Dendritic cell treated with granulocyte-macrophage colony-stimulating factor and Interleukin-4, amounts not matched to agents 40 ng/mL and 50 ng/mL, for 4 days (primary cell): ENCODE data around the gene VEPH1.
"Not testable (repeated sequence)": the region's sequence is repeated elsewhere in the genome, so short reads cannot be mapped to it uniquely, and the experiment has no call there.

Experiments
- H3K27ac Mint-ChIP-seq: one replicate; pipeline ENCODE4 v1.8.0; 2022; ENCODE audit warnings: mild to moderate bottlenecking, mixed read lengths
- H3K27me3 Mint-ChIP-seq: one replicate; pipeline ENCODE4 v1.8.0; 2022; ENCODE audit warnings: mild to moderate bottlenecking, mixed read lengths
- H3K36me3 Mint-ChIP-seq: one replicate; pipeline ENCODE4 v1.8.0; 2022; ENCODE audit warnings: low read depth, mixed read lengths
- H3K4me1 Mint-ChIP-seq: one replicate; pipeline ENCODE4 v1.8.0; 2022; ENCODE audit warnings: low read depth, mixed read lengths
- H3K4me3 Mint-ChIP-seq: one replicate; pipeline ENCODE4 v1.8.0; 2022; ENCODE audit warnings: mild to moderate bottlenecking, moderate library complexity, mixed read lengths
- H3K9me3 Mint-ChIP-seq: one replicate; pipeline ENCODE4 v1.8.0; 2022; ENCODE audit warnings: mixed read lengths
- intact Hi-C: fragments of 100-400 bp; cut with micrococcal nuclease; formaldehyde crosslinking; loops from one replicate; pipeline ENCODE4 v1.15.0; 2022

The VEPH1 gene

DNA sequence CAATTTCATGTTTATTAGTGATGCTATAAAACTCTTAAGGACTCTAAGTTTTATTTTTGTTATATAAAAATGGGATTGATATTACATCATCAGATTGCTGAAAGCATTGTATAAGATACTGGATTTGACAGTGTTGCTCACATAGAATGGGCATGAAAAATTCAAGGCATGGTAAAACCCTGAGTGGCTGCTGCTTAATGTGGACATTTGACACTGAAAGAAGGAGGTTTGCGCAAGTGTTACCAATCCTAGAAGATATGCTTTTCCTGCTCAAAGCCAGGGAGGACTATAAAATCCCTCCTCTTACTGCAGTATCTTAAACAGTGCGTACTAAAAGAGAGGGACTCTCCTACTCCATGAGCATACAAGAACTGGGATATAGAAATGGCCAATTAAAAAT is 132.3 kb downstream of the VEPH1 start:
- Mint-ChIP-seq H3K27me3 (no peaks in the 10 kb centered on the region), H3K36me3 (no peaks in the 10 kb centered on the region), H3K4me3 (no peak overlapping the region), H3K4me1 (no peaks in the 10 kb centered on the region), H3K9me3 (no peaks in the 10 kb centered on the region), H3K27ac (no peak overlapping the region)
- intact Hi-C loops = no loop called here

DNA sequence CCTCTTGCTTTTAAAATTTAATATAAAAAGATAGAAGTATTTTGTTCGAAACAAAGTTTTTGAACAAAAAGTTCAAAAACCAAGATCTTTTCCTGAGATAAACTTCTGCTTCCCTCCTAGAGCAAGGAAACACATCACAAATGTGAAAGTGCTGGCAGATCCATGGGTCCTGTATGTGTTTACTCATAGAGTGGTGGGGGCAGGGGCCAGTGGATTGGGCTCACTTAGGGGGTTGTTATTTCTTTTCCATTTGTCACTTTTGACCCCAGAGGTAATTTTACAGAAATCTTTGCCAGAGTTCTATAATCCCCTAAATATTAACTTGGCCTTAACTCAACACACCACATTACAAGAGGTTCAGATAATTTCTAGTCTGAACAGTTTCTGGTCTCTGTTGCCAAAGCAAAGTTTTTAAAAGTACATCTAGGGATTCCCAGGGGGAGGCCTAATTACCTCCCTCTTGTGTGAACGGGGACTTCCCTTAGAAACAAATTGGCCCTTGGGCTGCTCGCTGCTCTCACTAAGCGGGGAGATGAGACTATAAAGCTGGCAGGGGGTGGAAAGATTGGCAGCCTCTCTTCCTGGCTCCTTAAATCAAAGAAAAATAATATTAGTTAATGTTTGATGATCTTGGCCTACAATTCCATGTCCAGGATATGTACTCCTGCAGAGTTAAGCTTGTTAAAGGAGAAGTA is 133.3 kb downstream of the VEPH1 start:
- intact Hi-C loops = no loop called here

DNA sequence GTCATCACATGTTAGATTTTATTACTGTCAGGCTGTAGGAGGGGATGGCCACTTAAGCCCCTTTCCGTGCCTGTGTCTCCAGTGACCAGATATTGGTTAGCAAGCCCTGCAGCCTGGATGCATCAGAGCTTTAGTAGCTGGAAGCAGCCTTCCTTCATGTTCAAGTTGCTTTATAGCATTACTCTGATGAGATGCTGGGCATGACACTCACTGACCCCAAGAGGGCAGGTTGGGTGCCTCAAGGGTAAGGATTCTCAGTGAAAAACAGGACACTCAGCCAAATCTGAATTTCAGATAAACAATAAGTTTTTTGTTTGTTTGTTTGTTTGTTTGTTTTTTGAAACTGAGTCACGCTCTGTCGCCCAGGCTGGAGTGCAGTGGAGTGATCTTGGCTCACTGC is 135.0 kb downstream of the VEPH1 start:
- Mint-ChIP-seq H3K4me3 (no peak overlapping the region), H3K4me1 (no peaks in the 10 kb centered on the region), H3K27ac (no peak overlapping the region), H3K36me3 (no peaks in the 10 kb centered on the region), H3K27me3 (no peaks in the 10 kb centered on the region), H3K9me3 (no peaks in the 10 kb centered on the region)
- intact Hi-C loops = no loop called here

More for the DNA sequence above, 133.3 kb downstream of the VEPH1 start:
- no peaks in the 10 kb centered on the region for H3K9me3 Mint-ChIP-seq
- no peak overlapping the region for H3K4me3 Mint-ChIP-seq
- no peaks in the 10 kb centered on the region for H3K27me3 Mint-ChIP-seq
- no peaks in the 10 kb centered on the region for H3K4me1 Mint-ChIP-seq
- H3K36me3 Mint-ChIP-seq = no peaks in the 10 kb centered on the region
- no peak overlapping the region for H3K27ac Mint-ChIP-seq

DNA sequence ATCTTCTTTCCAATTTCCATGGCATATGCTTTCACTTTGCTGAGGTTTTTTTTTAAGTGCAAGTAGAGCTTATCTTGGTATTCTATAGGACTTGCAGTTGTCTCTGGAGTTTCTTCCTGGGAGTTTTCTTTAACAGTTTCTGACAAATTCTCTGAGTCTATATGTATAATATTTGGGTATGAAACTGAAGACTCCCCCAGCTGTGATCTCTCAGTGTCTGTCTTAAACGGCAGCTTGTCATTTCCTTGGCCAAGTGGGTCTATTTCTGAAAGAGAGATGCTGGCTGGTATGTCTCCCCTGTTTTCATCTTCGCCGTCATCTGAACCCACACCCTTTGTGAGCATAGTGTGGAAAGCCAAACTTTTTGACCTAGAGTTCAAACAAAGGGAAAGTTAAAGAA is 139.8 kb downstream of the VEPH1 start:
- no peaks in the 10 kb centered on the region for H3K36me3 Mint-ChIP-seq
- peaks cover 1% of the 10 kb centered on the region for H3K27me3 Mint-ChIP-seq
- H3K4me3 Mint-ChIP-seq = no peak overlapping the region
- intact Hi-C loops = no loop called here
- H3K9me3 Mint-ChIP-seq = no peaks in the 10 kb centered on the region
- H3K27ac Mint-ChIP-seq = no peak overlapping the region
- no peaks in the 10 kb centered on the region for H3K4me1 Mint-ChIP-seq

DNA sequence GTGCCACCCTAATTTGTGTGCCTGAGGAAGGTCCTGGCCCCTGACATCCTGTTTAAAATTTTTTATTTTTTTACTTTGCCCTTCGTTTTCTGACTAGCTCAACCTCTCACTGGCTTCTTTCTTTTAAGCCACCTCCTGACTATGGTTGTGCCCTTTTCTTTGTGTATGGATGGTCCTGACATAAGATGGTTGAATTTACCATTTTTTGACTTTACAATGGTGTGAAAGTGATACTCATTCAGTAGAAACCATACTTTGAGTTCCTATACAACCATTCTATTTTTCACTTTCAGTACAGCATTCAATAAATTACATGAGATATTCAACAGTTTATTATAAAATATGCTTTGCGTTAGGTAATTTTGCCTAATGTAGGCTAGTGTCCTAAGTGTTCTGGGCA is 140.9 kb downstream of the VEPH1 start:
- intact Hi-C loops = no loop called here
- H3K27ac Mint-ChIP-seq = no peak overlapping the region
- no peaks in the 10 kb centered on the region for H3K9me3 Mint-ChIP-seq
- H3K27me3 Mint-ChIP-seq = peaks cover 3% of the 10 kb centered on the region
- no peaks in the 10 kb centered on the region for H3K36me3 Mint-ChIP-seq
- H3K4me3 Mint-ChIP-seq = no peak overlapping the region
- H3K4me1 Mint-ChIP-seq = no peaks in the 10 kb centered on the region

DNA sequence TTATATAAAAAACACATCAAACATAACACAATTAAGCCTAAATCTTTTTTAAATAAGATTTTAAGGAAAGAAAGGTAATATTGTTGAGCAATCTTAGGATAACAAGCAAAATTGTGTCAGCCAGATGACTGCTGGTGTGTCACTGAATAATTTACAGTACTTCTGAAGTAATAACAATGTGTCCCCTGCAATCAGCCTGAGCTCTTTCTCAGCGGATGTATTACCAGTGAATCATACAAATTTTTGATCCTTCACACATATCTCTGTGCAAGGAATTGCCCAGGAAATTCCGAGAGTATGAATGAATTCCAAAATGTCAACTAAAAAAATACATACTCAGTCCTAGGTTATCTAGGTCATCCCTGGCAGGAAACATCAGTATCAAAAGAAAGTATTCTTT is 143.2 kb downstream of the VEPH1 start:
- H3K4me1 Mint-ChIP-seq = no peaks in the 10 kb centered on the region
- intact Hi-C loops = no loop called here
- peaks cover 4% of the 10 kb centered on the region for H3K27me3 Mint-ChIP-seq
- no peak overlapping the region for H3K27ac Mint-ChIP-seq
- H3K9me3 Mint-ChIP-seq = no peaks in the 10 kb centered on the region
- no peak overlapping the region for H3K4me3 Mint-ChIP-seq
- H3K36me3 Mint-ChIP-seq = no peaks in the 10 kb centered on the region

DNA sequence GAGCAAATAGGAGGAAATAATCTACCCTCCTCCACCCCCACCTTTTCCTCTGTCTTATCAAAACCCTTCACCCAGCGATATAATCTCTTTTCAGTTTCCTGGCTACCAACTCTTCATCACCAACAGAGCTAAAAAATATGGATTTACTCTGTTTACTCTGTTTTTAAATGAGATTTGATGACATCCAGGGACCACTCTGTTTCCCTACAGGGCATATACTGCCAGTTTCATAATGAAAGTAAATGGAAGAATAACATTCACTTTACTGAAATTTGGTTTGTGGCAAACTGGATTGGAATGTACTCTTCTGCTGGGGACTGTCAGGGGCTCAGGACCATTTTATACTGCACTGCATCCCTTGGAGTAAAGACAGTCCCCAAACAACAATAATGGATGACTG is 146.7 kb downstream of the VEPH1 start:
- Mint-ChIP-seq H3K4me3 (no peak overlapping the region), H3K36me3 (no peaks in the 10 kb centered on the region), H3K9me3 (no peaks in the 10 kb centered on the region), H3K4me1 (no peaks in the 10 kb centered on the region), H3K27me3 (peaks cover 6% of the 10 kb centered on the region), H3K27ac (no peak overlapping the region)
- intact Hi-C loops = loop anchor here (10.0 kb wide), 1 partner anchor 138 kb away; no protein-coding TSS in a partner anchor

DNA sequence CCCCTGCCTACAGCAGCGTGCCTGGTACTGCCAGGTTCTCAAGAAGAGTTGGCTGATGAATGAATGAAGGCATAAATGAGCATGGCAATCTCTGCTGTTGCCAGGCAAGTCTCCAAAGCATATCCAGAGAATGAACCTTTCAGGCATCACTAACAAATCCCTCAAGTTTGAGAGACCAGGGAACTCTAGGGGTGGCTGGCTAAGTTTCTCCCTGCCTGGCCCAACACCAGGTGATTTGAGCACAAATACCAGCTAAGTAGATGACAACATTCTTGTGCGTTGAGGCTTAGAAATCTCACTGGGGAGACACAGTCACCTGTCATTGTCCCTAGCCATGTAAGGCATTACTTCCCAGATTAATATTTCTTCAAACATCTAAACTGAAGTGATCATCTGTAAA is 147.9 kb downstream of the VEPH1 start:
- H3K9me3 Mint-ChIP-seq = no peaks in the 10 kb centered on the region
- peaks cover 6% of the 10 kb centered on the region for H3K27me3 Mint-ChIP-seq
- intact Hi-C loops = loop anchor here (10.0 kb wide), 1 partner anchor 140 kb away; no protein-coding TSS in a partner anchor
- H3K27ac Mint-ChIP-seq = no peak overlapping the region
- H3K4me3 Mint-ChIP-seq = no peak overlapping the region
- no peaks in the 10 kb centered on the region for H3K4me1 Mint-ChIP-seq
- H3K36me3 Mint-ChIP-seq = no peaks in the 10 kb centered on the region

DNA sequence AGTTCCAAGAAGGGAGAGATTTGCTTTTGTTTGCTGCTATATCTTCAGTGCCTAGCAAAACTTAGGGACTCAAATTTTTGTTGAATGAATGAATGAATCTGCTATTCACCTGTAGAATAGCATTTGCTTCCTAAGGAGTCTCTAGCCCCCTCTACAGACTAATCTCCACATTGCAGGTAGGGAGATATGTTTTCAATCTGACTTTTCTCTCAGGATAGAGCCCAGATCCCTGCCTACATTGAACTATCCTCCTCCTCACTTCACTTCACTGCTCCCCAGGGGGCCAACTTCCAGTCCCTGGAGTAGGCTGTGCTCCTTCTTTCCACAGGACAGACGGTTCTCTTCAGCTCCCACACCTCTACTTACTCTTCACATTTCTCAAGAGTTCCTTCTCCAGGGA is 148.5 kb downstream of the VEPH1 start:
- H3K36me3 Mint-ChIP-seq = no peaks in the 10 kb centered on the region
- H3K27ac Mint-ChIP-seq = no peak overlapping the region
- H3K27me3 Mint-ChIP-seq = peaks cover 6% of the 10 kb centered on the region
- H3K9me3 Mint-ChIP-seq = no peaks in the 10 kb centered on the region
- H3K4me3 Mint-ChIP-seq = no peak overlapping the region
- intact Hi-C loops = loop anchor here (10.0 kb wide), 1 partner anchor 140 kb away; no protein-coding TSS in a partner anchor
- H3K4me1 Mint-ChIP-seq = no peaks in the 10 kb centered on the region

DNA sequence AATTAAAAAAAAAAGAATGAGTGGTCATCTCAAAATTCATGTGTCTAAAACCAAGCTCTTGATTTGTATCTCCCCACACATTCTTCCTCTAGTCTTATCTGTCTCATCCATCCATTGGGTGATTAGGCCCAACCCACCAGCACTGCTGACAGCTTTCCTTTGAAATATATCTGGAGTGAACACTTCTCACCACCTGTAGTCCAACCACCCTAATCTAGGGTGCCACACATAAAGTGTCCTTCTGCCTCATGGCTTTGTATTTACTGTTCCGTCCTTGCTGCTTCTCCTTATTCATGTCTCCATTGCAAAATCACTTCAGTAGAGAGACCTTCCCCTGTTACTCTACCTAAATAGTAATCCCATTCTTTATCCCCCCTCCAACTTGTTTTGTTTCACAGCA is 149.0 kb downstream of the VEPH1 start:
- H3K27me3 Mint-ChIP-seq = peaks cover 6% of the 10 kb centered on the region
- H3K4me1 Mint-ChIP-seq = no peaks in the 10 kb centered on the region
- H3K4me3 Mint-ChIP-seq = no peak overlapping the region
- H3K36me3 Mint-ChIP-seq = no peaks in the 10 kb centered on the region
- no peak overlapping the region for H3K27ac Mint-ChIP-seq
- H3K9me3 Mint-ChIP-seq = no peaks in the 10 kb centered on the region
- intact Hi-C loops = loop anchor here (10.0 kb wide), 1 partner anchor 141 kb away; no protein-coding TSS in a partner anchor

DNA sequence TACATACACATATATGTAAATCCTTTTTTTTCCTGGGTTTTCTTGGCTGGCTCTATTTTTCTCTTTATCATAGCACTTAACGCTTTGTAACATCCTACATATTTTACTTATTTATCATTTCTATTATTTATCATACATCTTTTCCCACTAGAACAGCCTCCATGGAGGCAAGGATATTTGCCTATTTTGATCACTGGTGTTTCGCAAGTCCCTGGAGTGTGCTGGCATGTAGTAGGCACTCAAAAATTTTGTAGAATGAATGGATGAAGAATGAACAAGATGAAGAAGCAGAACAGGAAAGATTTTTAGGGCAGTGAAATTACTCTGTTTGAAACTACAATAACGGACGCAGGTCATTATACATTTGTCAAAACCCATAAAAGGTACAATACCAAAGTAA is 149.6 kb downstream of the VEPH1 start:
- H3K36me3 Mint-ChIP-seq = no peaks in the 10 kb centered on the region
- no peak overlapping the region for H3K27ac Mint-ChIP-seq
- no peak overlapping the region for H3K4me3 Mint-ChIP-seq
- H3K4me1 Mint-ChIP-seq = no peaks in the 10 kb centered on the region
- H3K9me3 Mint-ChIP-seq = no peaks in the 10 kb centered on the region
- H3K27me3 Mint-ChIP-seq = peaks cover 5% of the 10 kb centered on the region
- intact Hi-C loops = loop anchor here (10.0 kb wide), 1 partner anchor 141 kb away; no protein-coding TSS in a partner anchor

DNA sequence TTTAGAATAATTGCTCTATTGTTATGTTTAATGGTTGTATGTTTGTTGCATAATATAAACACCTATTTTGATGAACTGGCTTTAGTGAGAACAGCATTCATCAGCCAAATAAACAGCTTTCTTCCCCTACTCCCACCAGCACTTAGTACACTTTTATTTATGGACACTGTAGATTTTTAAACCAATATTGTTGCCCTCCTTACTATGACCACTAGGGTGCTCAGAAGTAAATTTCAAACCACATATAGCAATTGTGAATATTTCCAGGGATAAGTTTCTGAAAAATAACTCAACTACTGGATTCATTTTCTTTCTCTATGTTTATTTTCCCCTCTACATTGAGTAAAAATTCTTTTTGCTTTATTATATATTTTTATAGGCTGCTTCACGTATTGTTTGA is 151.2 kb downstream of the VEPH1 start:
- no peaks in the 10 kb centered on the region for H3K4me1 Mint-ChIP-seq
- intact Hi-C loops = loop anchor here (10.0 kb wide), 1 partner anchor 143 kb away; no protein-coding TSS in a partner anchor

DNA sequence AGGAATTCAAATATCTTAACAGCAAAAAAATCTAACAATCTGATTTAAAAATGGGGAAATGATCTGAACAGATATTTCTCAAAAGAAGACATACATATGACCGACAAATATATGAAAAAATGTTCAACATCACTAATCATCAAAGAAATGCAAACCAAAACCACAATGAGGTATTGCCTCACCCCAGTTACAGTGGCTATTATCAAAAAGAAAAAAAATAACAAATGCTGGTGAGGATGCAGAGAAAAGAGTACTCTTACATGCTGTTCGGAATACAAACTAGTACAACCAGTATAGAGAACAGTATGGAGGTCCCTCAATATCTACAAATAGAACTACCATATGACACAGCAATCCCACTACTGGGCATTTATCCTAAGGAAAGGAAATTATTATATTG is 152.6 kb downstream of the VEPH1 start:
- not testable (repeated sequence) for H3K4me3 Mint-ChIP-seq, H3K27me3 Mint-ChIP-seq, H3K4me1 Mint-ChIP-seq, H3K9me3 Mint-ChIP-seq, H3K36me3 Mint-ChIP-seq, H3K27ac Mint-ChIP-seq
- intact Hi-C loops = loop anchor here (10.0 kb wide), 1 partner anchor 144 kb away; no protein-coding TSS in a partner anchor

More for the DNA sequence above, 151.2 kb downstream of the VEPH1 start:
- no peak overlapping the region for H3K27ac Mint-ChIP-seq
- H3K9me3 Mint-ChIP-seq = no peaks in the 10 kb centered on the region
- no peak overlapping the region for H3K4me3 Mint-ChIP-seq
- peaks cover 3% of the 10 kb centered on the region for H3K27me3 Mint-ChIP-seq
- H3K36me3 Mint-ChIP-seq = no peaks in the 10 kb centered on the region

DNA sequence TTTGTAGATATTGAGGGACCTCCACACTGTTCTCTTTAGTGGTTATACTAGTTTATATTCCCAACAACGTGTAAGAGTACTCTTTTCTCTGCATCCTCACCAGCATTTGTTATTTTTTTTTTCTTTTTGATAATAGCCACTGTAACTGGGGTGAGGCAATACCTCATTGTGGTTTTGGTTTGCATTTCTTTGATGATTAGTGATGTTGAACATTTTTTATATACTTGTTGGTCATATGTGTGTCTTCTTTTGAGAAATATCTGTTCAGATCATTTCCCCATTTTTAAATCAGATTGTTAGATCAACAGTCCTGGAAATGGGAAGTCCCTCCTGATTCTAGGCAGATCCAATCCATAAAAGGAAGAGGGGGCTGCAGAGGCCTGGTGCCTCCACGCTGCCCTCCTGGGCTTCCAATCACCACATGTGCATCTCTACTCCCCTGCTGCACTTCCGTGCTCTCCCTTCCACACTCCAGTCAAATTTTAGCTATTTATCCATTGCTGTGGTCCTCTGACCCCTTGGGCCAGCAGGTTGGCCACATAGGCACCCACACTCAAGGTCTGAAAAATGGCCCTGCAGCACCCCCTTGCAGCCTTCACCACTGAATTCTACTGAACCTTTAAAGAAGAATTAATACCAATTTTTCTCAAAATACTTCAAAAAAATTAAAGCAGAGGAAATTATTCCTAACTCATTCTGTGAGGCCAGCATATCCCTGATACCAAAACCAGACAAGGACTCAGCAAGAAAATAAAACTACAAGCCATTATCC is 154.7 kb downstream of the VEPH1 start:
- H3K27me3 Mint-ChIP-seq, intact Hi-C loops, H3K27ac Mint-ChIP-seq, H3K36me3 Mint-ChIP-seq, H3K4me1 Mint-ChIP-seq, H3K4me3 Mint-ChIP-seq, H3K9me3 Mint-ChIP-seq: not testable (repeated sequence)
